ENCODE measurements around the gene RUNX1.

DNA sequence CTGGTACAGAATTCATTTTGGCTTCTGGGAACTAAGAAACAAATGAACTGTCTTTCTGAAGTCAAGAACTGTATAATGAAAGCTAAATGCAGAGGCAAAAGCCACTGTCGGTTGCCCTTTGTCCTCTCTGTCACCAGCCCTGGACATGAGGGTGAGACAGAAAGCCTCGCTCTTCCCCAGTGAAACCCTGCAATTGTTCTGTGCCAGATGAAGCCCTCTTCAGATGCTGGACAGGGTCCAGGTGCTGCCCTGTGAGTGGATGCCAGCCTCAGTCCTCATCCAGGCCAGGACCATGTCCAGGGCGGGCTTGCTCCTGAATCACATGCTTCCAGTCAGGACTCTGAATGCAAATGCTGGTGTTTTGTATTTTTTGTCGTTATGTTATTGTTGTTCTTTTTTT is 138.7 kb downstream of the RUNX1 start:
- TF ChIP-seq GATA2 (IDR thresholded peaks at IDR 0.05; ENCODE audit: low read depth, low read length), result no peak
- no peak for TF ChIP-seq GATA3 (IDR thresholded peaks at IDR 0.05; ENCODE audit: low read depth, low read length)
